HTERT RPE-1 (cell line): ENCODE data around the gene CDK5.

ENCODE experiments used
- in situ Hi-C: fragments of 300-500 bp; cut with MboI; formaldehyde crosslinking; loops from 4 replicates; pipeline ENCODE4 v1.14.3; 2020; ENCODE audit warnings: low sequenced_read_pairs

CDK5 gene

GRCh38 chr7:151074817-151075661 is 17.3 kb upstream of the CDK5 start:
- in situ Hi-C loops, result no loop called here

GRCh38 chr7:151073990-151074389 is 16.3 kb upstream of the CDK5 start:
- in situ Hi-C loops, result no loop called here

- in situ Hi-C loops, result no loop called here
These were observed 13.6 kb upstream of the CDK5 start for GRCh38 chr7:151071032-151071866.

GRCh38 chr7:151070574-151070960 is 12.9 kb upstream of the CDK5 start:
- in situ Hi-C loops, result no loop called here

- in situ Hi-C loops, result no loop called here
These were observed 12.3 kb upstream of the CDK5 start for GRCh38 chr7:151069841-151070573.

GRCh38 chr7:151068069-151068773 is 10.5 kb upstream of the CDK5 start:
- in situ Hi-C loops, result no loop called here

GRCh38 chr7:151066273-151066974 is 8.7 kb upstream of the CDK5 start:
- in situ Hi-C loops, result no loop called here

- in situ Hi-C loops, result no loop called here
These were observed 7.8 kb upstream of the CDK5 start for GRCh38 chr7:151065516-151065915.

GRCh38 chr7:151064993-151065392 is 7.3 kb upstream of the CDK5 start:
- in situ Hi-C loops, result no loop called here

- in situ Hi-C loops, result no loop called here
These were observed 6.8 kb upstream of the CDK5 start for GRCh38 chr7:151064454-151064853.

GRCh38 chr7:151063212-151063561 is 5.5 kb upstream of the CDK5 start:
- in situ Hi-C loops, result no loop called here

- in situ Hi-C loops, result no loop called here
These were observed 4.9 kb upstream of the CDK5 start for GRCh38 chr7:151062399-151063211.

GRCh38 chr7:151062111-151062398 is 4.4 kb upstream of the CDK5 start:
- in situ Hi-C loops, result no loop called here

- in situ Hi-C loops, result no loop called here
These were observed 3.8 kb upstream of the CDK5 start for GRCh38 chr7:151061213-151062110.

GRCh38 chr7:151060416-151061212 is 2.9 kb upstream of the CDK5 start:
- in situ Hi-C loops, result no loop called here

GRCh38 chr7:151060113-151060415 is 2.4 kb upstream of the CDK5 start:
- in situ Hi-C loops, result no loop called here

- in situ Hi-C loops, result no loop called here
These were observed 1.8 kb upstream of the CDK5 start, which contains the start of gene SLC4A2 for GRCh38 chr7:151059367-151060112. TSS of gene SLC4A2 (plus strand) at chr7:151059589. CDS start at chr7:151061988, 2,399 bp downstream.
